HS-27A (cell line): ENCODE data around the gene E2F2.
"Not testable (repeated sequence)": the region's sequence is repeated elsewhere in the genome, so short reads cannot be mapped to it uniquely, and the experiment has no call there.

Experiments
- DNase-seq: peaks from one replicate; pipeline ENCODE4 v3.0.0-alpha.2; 2012; ENCODE audit warnings: low read depth, missing footprints

The E2F2 gene

DNA sequence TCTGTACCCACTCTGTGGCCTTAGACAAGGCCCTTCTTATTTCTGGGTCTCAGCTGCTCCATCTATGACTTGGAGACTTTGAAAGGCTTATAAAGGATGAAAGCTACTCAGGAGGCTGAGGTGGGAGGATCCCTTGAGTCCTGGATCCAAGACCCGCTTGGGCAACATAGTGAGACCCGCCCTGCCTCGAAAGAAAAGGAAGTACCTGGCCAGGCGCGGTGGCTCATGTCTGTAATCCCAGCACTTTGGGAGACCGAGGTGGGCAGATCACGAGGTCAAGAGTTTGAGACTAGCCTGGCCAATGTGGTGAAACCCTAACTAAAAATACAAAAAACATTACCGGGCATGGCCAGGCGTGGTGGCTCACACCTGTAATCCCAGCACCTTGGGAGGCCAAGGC lies 14.8 kb upstream of the E2F2 start:
- no peak for DNase-seq

DNA sequence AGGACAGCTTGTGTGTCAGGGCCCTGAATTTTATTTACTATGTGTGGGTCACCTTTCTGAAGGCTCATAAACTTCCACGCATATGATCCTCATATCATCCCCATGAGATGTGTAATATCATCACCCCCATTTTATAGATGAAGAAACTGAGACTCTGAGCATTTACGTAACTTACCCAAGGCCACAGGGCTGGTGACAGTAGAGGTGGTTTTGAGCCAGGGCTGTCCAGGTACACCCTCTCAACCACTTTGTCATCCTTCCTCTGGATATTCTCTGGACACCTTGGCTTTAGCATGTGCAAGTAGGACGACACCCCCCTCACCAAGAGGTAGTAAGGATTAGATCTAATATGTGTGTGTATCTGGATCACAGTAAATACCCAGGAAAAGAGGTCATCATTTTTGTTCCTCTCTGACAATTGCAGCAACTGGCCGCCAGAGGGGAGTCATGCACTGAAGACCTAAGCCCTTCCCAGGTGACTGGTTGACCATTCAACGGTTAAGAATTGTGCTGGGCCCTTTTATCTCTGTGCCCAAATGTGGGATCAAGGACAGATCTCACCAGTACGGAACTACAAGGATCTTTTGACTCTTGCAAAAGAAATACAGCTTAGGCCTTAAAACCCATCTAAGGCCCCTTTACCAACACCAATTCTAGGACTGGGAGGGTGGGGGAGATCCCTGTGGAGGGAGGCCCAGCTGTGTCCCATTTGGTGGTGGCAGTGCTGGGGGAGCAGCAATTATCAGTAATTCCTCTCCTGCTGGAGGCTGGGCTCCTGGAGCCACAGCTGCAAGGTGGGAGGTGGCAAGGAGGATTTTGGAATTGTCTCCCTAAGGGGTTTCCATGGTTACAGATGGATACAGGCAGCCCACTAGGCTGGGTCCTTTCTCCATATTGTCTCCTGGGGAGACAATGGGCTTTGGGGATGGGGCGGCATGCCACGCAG lies 13.7 kb upstream of the E2F2 start:
- DNase-seq, result peak; percentile 72

DNA sequence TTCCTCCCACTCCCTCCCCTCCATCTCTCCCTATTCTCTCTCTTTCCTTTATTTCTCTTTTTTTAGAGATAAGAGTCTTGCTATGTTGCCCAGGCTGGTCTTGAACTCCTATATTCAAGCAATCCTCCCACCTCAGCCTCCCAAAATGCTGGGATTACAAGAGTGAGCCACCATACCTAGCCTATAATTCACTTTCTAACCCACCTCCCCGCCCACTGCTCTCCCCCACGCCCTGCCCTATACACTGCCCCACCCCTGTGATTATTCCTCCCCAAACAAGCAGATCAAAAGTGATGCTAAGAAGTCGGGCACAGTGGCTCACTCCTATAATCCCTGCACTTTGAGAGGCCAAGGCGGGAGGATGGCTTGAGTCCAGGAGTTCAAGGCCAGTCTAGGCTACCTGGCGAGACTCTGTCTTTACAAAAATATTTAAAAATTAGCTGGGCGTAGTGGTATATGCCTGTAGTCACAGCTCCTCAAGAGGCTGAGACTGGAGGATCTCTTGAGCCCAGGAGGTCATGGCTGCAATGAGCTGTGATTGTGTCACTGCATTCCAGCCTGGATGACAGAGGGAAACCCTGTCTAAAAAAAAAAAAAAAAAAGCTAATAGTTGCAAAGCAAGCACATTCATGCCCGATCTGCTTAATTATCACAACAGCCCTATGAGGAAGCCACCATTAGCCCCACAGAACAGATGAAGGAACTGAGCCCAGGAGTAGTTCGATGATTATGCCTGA lies 12.8 kb upstream of the E2F2 start:
- DNase-seq, result no peak

DNA sequence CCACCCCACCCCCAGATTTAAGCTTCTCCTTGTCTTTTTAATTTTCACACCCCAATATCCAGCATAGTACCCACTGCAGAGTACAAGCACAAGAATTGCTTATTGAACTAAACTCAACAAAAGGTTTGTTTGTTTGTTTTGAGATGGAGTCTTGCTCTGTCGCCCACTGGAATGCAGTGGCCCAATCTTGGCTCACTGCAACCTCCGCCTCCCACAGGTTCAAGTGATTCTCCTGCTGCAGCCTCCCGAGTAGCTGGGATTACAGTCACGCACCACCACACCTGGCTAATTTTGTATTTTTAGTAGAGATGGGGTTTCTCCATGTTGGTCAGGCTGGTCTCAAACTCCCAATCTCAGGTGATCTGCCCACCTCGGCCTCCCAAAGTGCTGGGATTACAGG lies 11.9 kb upstream of the E2F2 start:
- not testable (repeated sequence) for DNase-seq

DNA sequence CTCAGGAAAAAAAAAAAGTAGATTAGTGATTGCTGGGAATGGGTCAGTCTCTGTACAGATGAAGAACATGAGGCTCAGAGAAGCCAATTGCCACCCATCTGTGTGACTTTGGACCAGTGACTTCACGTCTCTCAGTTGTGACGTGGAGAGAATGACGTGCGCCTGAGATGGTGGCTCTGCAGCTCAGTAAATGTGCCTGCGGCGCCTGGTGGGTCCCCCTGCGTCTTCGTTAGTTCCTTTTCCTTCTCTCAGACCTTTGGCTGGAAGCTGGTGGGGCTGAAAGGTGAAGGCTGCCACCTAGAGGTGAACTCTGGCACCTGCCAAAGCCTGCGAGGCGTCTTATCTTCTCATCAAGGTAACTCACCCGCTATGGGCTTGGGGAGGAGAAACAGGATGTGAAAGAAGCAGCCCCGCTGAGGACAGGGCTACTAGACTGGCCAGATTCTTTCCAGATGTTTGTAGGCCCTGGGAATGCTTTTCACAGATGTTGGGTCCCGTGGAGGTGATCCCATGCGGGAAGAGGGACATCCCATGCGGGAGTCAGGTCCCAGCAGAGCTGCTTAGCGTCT lies 8.7 kb upstream of the E2F2 start:
- DNase-seq, result peak; percentile 88

GRCh38 chr1:23537296-23537973 lies 6.4 kb upstream of the E2F2 start:
- DNase-seq, result no peak

- DNase-seq, result no peak
These were observed 2.4 kb upstream of the E2F2 start for GRCh38 chr1:23533246-23534023.

- no peak for DNase-seq
These were observed 595 bp upstream of the E2F2 start for GRCh38 chr1:23531562-23532094.

- no peak for DNase-seq
These were observed 816 bp downstream of the E2F2 start for GRCh38 chr1:23530087-23530746.

DNA sequence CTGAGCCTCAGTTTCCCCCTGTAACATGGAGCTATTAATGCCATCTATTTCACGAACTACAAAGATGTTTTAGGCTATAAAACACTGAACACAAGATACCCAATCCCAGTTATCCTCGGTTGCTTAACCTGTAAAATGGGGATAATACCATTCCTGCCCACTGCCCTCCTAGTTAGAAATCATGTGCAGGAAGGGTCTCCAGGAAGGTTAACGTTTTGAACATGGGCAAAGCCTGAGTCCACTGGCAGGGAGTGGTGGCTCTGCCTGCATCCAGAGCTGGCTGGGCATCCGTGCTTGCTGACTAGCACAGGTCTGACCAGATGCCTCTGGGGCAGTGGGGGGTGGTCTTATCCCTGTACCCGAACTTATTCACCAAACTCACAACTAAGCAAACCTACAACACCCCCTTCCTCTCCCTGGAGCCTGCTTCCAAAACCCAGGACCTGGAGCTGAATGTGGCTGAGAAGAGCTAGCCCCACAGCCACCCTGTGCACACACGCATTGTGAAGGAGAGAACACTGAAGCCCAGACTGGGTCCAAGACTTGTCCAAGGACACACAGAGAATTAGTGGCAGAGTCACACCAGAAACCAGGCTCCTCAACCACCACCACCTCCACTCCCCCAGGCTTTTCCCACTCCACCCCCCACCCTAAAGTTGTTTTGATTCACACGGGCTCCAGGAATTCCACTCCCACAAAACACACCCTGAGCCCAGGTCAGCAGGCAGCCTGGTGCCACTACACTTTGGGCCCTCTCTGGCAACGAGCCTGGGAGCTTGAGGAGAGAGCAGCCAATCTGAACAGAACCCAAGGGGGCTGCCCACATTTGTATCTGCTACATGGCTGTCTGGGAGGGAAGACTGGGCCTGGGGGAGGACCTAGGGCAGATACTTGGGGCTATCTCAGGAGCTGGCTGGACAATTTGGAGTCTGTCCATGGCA lies 1.6 kb downstream of the E2F2 start:
- DNase-seq, result no peak

GRCh38 chr1:23528250-23528978 lies 2.6 kb downstream of the E2F2 start:
- DNase-seq, result peak; percentile 95

- no peak for DNase-seq
These were observed 3.2 kb downstream of the E2F2 start for GRCh38 chr1:23527900-23528249.

DNA sequence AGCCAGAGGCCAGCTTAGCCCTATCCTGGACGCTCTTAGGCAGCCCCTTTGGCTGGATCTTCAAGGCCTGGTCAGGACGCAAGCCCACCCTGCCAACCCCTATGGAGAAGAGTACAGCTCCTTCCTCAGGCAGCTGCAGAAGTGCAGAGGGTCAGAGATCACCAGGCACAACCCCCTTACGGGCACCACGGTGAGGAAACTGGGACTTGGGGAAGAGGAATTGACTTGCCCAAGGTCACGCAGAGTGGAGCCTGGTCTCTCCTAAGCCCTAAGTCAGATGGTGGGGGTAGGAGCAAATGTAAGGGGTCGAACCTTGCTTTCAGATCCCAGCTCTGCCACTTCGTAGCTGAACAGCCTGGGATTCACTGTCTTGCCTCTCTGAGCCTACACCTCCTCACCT lies 3.7 kb downstream of the E2F2 start:
- no peak for DNase-seq

- no peak for DNase-seq
These were observed 4.5 kb downstream of the E2F2 start for GRCh38 chr1:23526329-23527041.

DNA sequence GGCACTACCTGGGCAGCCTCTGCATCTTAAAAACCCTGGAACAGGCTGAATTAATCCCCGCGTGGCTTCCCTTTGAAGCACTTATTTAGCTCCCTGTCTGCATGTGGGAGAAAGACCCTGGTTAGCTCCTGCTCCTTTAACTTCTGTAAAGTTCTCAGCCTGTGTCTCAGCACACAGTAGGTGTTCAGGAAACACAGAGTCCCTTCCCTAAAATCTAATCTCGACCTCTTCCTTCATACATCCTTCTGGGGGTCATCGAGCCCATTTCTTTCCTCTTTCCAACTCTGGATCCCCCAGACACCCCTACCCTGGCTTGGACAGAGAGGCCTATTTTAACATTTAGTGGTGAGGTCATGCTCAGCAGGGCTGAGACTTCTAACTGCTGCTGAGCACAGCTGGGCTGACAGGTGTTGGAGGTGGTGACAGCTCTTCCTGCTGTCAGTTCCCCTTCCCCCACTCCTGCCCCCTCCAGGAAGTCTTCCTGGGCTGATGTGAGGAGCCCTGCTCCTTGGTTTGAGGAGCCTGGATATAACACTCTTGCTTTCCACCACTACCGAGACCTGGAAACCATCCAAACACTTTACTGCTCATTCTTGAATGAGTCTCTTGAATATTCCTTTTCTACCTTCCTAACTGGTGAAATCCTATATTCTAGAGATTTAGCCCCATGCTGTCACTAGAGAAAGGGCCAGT lies 5.3 kb downstream of the E2F2 start:
- DNase-seq, result no peak

DNA sequence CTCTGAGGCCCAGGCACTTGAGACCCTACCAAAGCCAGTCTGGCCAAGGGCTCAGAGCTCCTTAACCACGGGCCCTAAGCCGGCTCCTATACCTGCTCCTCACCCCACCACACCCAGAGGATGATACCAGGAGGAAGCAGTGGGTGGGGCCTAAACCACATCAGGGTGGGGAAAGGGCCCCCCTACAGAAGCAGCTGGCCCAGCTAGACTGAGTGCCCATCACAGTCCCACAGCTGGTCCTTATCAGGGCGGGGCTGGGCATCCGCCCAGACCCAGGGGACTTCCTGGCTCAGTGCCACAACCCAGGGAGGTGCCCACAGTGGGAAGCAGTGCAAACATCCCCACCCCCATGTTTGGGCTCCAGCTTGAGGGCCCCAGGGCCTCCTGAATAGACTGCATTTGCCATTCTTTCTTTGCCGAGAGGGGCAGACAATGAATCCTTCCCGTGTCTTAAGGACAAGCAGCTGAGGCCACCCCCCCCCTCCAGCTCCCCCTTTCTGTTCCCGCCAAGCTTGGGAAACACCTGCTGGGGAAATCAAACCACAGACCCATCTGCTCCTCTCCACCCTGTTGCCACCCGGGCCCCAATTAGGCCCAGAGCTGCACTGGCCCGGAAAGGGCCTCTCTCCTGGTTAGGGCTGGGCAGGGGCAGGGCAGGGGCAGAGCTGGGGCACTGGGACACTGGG lies 6.2 kb downstream of the E2F2 start:
- DNase-seq, result no peak

DNA sequence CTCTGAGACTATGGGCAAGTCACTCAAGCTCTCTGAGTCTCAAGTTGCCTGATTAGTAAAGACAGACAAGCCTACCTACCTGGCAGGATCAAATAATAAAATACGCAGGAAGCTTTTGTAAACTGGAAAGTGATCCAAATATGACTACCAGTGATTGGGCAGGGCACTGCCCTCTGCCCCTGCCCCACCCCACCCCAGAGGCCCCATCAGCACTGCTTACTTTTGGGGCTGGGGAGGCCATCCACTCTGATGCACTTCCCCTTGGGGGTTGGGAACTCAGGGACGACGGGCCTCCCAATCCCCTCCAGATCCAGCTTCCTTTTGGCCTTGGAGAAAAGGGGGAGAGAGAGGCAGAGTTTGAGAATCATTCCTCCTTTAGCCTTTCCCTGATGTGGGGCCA lies 6.9 kb downstream of the E2F2 start:
- DNase-seq, result no peak
